HEK293 (cell line): ENCODE results near the gene DUSP14.
"Not testable (repeated sequence)": the region's sequence is repeated elsewhere in the genome, so short reads cannot be mapped to it uniquely, and the experiment has no call there.

Experiments used
- CTCF ChIA-PET: fragments of 350-600 bp; formaldehyde crosslinking; extraction: SDS; loops from one replicate; lab custom pipeline; 2021; ENCODE audit warnings: antibody characterized with exemption; lab: Yijun Ruan, JAX
- POLR2A ChIA-PET: fragments of 300-600 bp; formaldehyde crosslinking; extraction: SDS; loops from one replicate; lab custom pipeline; 2020; ENCODE audit warnings: antibody characterized with exemption, inconsistent platforms; lab: Yijun Ruan, JAX
- H3K27ac ChIP-seq: fragments of 200-500 bp; sonication (Bioruptor generic); 2 replicates; pipeline ENCODE4 v1.5.1; 2014; ENCODE audit warnings: low read depth, low read length, control low read depth, inconsistent platforms; ENCODE audit errors: extremely low read depth
- H3K36me3 ChIP-seq, 2 experiments: fragments of 200-500 bp in 1 of 2; sonication (Bioruptor generic) in 1 of 2; 1 replicate in 1 of 2; 2 replicates in 1 of 2; pipeline ENCODE4 v1.5.1; 2014 to 2017; ENCODE audit warnings: inconsistent platforms in 2 of 2, low read length in 2 of 2; ENCODE audit not compliant: control insufficient read depth in 2 of 2, insufficient read depth in 1 of 2
- H3K4me1 ChIP-seq: fragments of 200-500 bp; sonication (Bioruptor generic); 2 replicates; pipeline ENCODE4 v1.5.1; 2014; ENCODE audit warnings: mild to moderate bottlenecking, low read length, inconsistent platforms; ENCODE audit not compliant: control insufficient read depth, insufficient read depth
- H3K4me3 ChIP-seq: 2 replicates; pipeline ENCODE4 v1.5.1; 2011; ENCODE audit warnings: low read depth, mild to moderate bottlenecking, control low read depth, low read length, moderate library complexity
- H3K9me3 ChIP-seq: fragments of 200-500 bp; sonication (Bioruptor generic); 2 replicates; pipeline ENCODE4 v1.5.1; 2014; ENCODE audit warnings: low read depth, low read length, inconsistent platforms; ENCODE audit not compliant: control insufficient read depth, insufficient read depth
- FEZF1 ChIP-seq: fragments of 450-650 bp; formaldehyde crosslinking; IDR thresholded peaks from 2 replicates; pipeline ENCODE4 v1.5.1; 2016; ENCODE audit warnings: missing biosample characterization, missing genetic modification characterization
- HIC1 ChIP-seq: fragments of 450-650 bp; formaldehyde crosslinking; IDR thresholded peaks from 2 replicates; pipeline ENCODE4 v1.5.1; 2016; ENCODE audit warnings: missing biosample characterization, missing genetic modification characterization
- MYNN ChIP-seq: fragments of 450-650 bp; formaldehyde crosslinking; IDR thresholded peaks from 2 replicates; pipeline ENCODE4 v1.5.1; 2016; ENCODE audit warnings: missing biosample characterization, missing genetic modification characterization, borderline replicate concordance
- PRDM6 ChIP-seq: fragments of 450-650 bp; formaldehyde crosslinking; IDR thresholded peaks from 2 replicates; pipeline ENCODE4 v1.5.1; 2017; ENCODE audit warnings: missing biosample characterization, missing genetic modification characterization
- SCRT1 ChIP-seq: fragments of 450-650 bp; formaldehyde crosslinking; IDR thresholded peaks from 2 replicates; pipeline ENCODE4 v1.5.1; 2016; ENCODE audit warnings: missing biosample characterization, missing genetic modification characterization, borderline replicate concordance
- SCRT2 ChIP-seq: fragments of 450-650 bp; formaldehyde crosslinking; IDR thresholded peaks from 2 replicates; pipeline ENCODE4 v1.5.1; 2016; ENCODE audit warnings: missing biosample characterization, missing genetic modification characterization
- WT1 ChIP-seq: fragments of 450-650 bp; formaldehyde crosslinking; IDR thresholded peaks from 2 replicates; pipeline ENCODE4 v1.5.1; 2016; ENCODE audit warnings: missing biosample characterization, missing genetic modification characterization
- ZNF157 ChIP-seq: fragments of 450-650 bp; formaldehyde crosslinking; IDR thresholded peaks from 2 replicates; pipeline ENCODE4 v1.5.1; 2016; ENCODE audit warnings: missing biosample characterization, missing genetic modification characterization
- ZNF2 ChIP-seq: fragments of 450-650 bp; formaldehyde crosslinking; IDR thresholded peaks from 2 replicates; pipeline ENCODE4 v1.5.1; 2016; ENCODE audit warnings: missing biosample characterization, missing genetic modification characterization
- ZNF366 ChIP-seq: fragments of 450-650 bp; formaldehyde crosslinking; conservative IDR thresholded peaks from 2 replicates; pipeline ENCODE4 v1.5.1; 2016; ENCODE audit warnings: missing biosample characterization, missing genetic modification characterization
- ZNF544 ChIP-seq: fragments of 450-650 bp; formaldehyde crosslinking; IDR thresholded peaks from 2 replicates; pipeline ENCODE4 v1.5.0; 2017; ENCODE audit warnings: missing biosample characterization, missing genetic modification characterization
- ZNF555 ChIP-seq: fragments of 450-650 bp; formaldehyde crosslinking; conservative IDR thresholded peaks from 2 replicates; pipeline ENCODE4 v1.5.1; 2017; ENCODE audit warnings: missing biosample characterization, mild to moderate bottlenecking, missing genetic modification characterization, inconsistent platforms
- ZNF639 ChIP-seq: fragments of 450-650 bp; formaldehyde crosslinking; IDR thresholded peaks from 2 replicates; pipeline ENCODE4 v1.5.1; 2016; ENCODE audit warnings: missing biosample characterization, missing genetic modification characterization
- ZNF660 ChIP-seq: fragments of 450-650 bp; IDR thresholded peaks from 2 replicates; pipeline ENCODE4 v1.5.1; 2018; ENCODE audit warnings: missing biosample characterization, mild to moderate bottlenecking, missing genetic modification characterization
- ZNF701 ChIP-seq: fragments of 450-650 bp; formaldehyde crosslinking; IDR thresholded peaks from 2 replicates; pipeline ENCODE4 v1.5.1; 2016; ENCODE audit warnings: missing biosample characterization, missing genetic modification characterization
- ZSCAN23 ChIP-seq: fragments of 450-650 bp; formaldehyde crosslinking; IDR thresholded peaks from 2 replicates; pipeline ENCODE4 v1.5.1; 2016; ENCODE audit warnings: missing biosample characterization, missing genetic modification characterization
- ZXDB ChIP-seq: fragments of 450-650 bp; formaldehyde crosslinking; IDR thresholded peaks from 2 replicates; pipeline ENCODE4 v1.5.1; 2016; ENCODE audit warnings: missing biosample characterization, missing genetic modification characterization

Gene DUSP14

GRCh38 chr17:37450112-37450511 lies 39.6 kb upstream of the DUSP14 start (continued):
- TF ChIP-seq ZNF2 (tag by site-specific recombination) (no peak), SCRT2 (tag by site-specific recombination) (peak; percentile 93), ZSCAN23 (tag by site-specific recombination) (no peak)

- TF ChIP-seq ZNF157 (tag by site-specific recombination) = peak; percentile 76
- not testable (repeated sequence) for H3K27ac ChIP-seq, H3K4me1 ChIP-seq, H3K9me3 ChIP-seq, H3K4me3 ChIP-seq
- ChIA-PET CTCF (interaction anchor here (0.7 kb wide), 1 partner anchor 62 kb away, joined by 4 read pairs; no protein-coding TSS in a partner anchor), POLR2A (interaction anchor here (0.7 kb wide), 1 partner anchor 169 kb away, joined by 3 read pairs; no protein-coding TSS in a partner anchor)
- peaks cover 32 to 36% of the 10 kb centered on the region in 2 experiments for H3K36me3 ChIP-seq
Measured at GRCh38 chr17:37457801-37458200, 31.9 kb upstream of the DUSP14 start.

GRCh38 chr17:37458805-37459204 lies 30.9 kb upstream of the DUSP14 start:
- CTCF ChIA-PET = no interaction called here
- TF ChIP-seq ZNF639 (tag by site-specific recombination) (no peak), HIC1 (tag by site-specific recombination) (no peak), MYNN (tag by site-specific recombination) (no peak), PRDM6 (no peak), FEZF1 (tag by site-specific recombination) (no peak), ZNF544 (no peak)
- TF ChIP-seq, all 188 proteins: peak for 0
- Histone ChIP-seq H3K9me3 (no peaks in the 10 kb centered on the region), H3K27ac (no peak overlapping the region), H3K4me1 (no peaks in the 10 kb centered on the region), H3K36me3 (peaks cover 32 to 39% of the 10 kb centered on the region in 2 experiments), H3K4me3 (no peak overlapping the region)
- POLR2A ChIA-PET = no interaction called here

- no peaks in the 10 kb centered on the region for H3K9me3 ChIP-seq
- H3K4me1 ChIP-seq = no peaks in the 10 kb centered on the region
- H3K27ac ChIP-seq = no peak overlapping the region
- POLR2A ChIA-PET = interaction anchor here (0.6 kb wide), 1 partner anchor 57 kb away, joined by 5 read pairs; no protein-coding TSS in a partner anchor
- no peak overlapping the region for H3K4me3 ChIP-seq
- TF ChIP-seq ZNF366 (no peak), ZNF660 (no peak), SCRT1 (no peak), ZXDB (no peak), WT1 (no peak), ZNF701 (tag by site-specific recombination) (no peak), ZNF555 (no peak)
- TF ChIP-seq, all 188 proteins: peak for 0
- peaks cover 55 to 59% of the 10 kb centered on the region in 2 experiments for H3K36me3 ChIP-seq
- CTCF ChIA-PET = interaction anchor here (0.7 kb wide), 1 partner anchor 67 kb away, joined by 3 read pairs; no protein-coding TSS in a partner anchor
Measured at GRCh38 chr17:37461668-37462067, 28.0 kb upstream of the DUSP14 start.
